Ovary (tissue), 3 donors: ENCODE results near the gene RGMA.

Experiments
- CTCF ChIP-seq, 3 donors: fragments of 450-650 bp in 2 of 3; fragments of 200-600 bp in 1 of 3; IDR thresholded peaks; one replicate each; pipeline versions ENCODE4 v1.5.1 to v1.8.0; 2016 to 2022; ENCODE audit warnings: antibody characterized with exemption in 3 of 3, mild to moderate bottlenecking in 1 of 3
- EP300 ChIP-seq: sonication (generic); formaldehyde crosslinking; IDR thresholded peaks from one replicate; pipeline ENCODE4 v1.6.1; 2017; ENCODE audit warnings: antibody characterized with exemption
- POLR2A ChIP-seq: fragments of 450-650 bp; IDR thresholded peaks from one replicate; pipeline ENCODE4 v1.6.1; 2017; ENCODE audit warnings: antibody characterized with exemption, mild to moderate bottlenecking, moderate library complexity
- donor health status: DM: no; HTN: no; CAD: no.

- TF ChIP-seq CTCF (IDR thresholded peaks at IDR 0.05) (no peak), POLR2A (no peak), EP300 (no peak)
These were observed 29.6 kb downstream of the RGMA start for GRCh38 chr15:93059442-93059841.
